Subcutaneous abdominal adipose tissue (tissue), 5 donors: Measurements from ENCODE around the gene LTBP2.

Experiments
- H3K27ac ChIP-seq: one replicate; pipeline ENCODE4 v1.7.0; 2013; ENCODE audit warnings: low read depth, mild to moderate bottlenecking, inconsistent platforms, low read length, moderate library complexity
- H3K27me3 ChIP-seq, 5 donors: one replicate each; pipeline ENCODE4 v1.7.0; 2013; ENCODE audit warnings: low read length in 5 of 5, inconsistent platforms in 1 of 5; ENCODE audit not compliant: control insufficient read depth in 5 of 5, insufficient read depth in 4 of 5
- H3K36me3 ChIP-seq, 5 donors: one replicate each; pipeline ENCODE4 v1.7.0; 2013; ENCODE audit warnings: low read length in 5 of 5; ENCODE audit not compliant: control insufficient read depth in 5 of 5, insufficient read depth in 5 of 5
- H3K4me1 ChIP-seq, 5 donors: one replicate each; pipeline ENCODE4 v1.7.0; 2013; ENCODE audit warnings: low read length in 5 of 5, mild to moderate bottlenecking in 3 of 5, moderate library complexity in 1 of 5; ENCODE audit not compliant: control insufficient read depth in 5 of 5, insufficient read depth in 5 of 5
- H3K4me3 ChIP-seq, 5 donors: one replicate each; pipeline ENCODE4 v1.7.0; 2013; ENCODE audit warnings: low read length in 5 of 5, low read depth in 1 of 5
- H3K9ac ChIP-seq, 5 donors: one replicate each; pipeline ENCODE4 v1.7.0; 2013; ENCODE audit warnings: low read length in 5 of 5, mild to moderate bottlenecking in 4 of 5, moderate library complexity in 3 of 5
- H3K9me3 ChIP-seq, 5 donors: one replicate each; pipeline ENCODE4 v1.7.0; 2013; ENCODE audit warnings: low read length in 5 of 5; ENCODE audit not compliant: control insufficient read depth in 5 of 5
- donor health status: healthy.
- donor health status: healthy.
- donor health status: healthy.
- donor health status: healthy.
- donor health status: healthy.

The LTBP2 gene

DNA sequence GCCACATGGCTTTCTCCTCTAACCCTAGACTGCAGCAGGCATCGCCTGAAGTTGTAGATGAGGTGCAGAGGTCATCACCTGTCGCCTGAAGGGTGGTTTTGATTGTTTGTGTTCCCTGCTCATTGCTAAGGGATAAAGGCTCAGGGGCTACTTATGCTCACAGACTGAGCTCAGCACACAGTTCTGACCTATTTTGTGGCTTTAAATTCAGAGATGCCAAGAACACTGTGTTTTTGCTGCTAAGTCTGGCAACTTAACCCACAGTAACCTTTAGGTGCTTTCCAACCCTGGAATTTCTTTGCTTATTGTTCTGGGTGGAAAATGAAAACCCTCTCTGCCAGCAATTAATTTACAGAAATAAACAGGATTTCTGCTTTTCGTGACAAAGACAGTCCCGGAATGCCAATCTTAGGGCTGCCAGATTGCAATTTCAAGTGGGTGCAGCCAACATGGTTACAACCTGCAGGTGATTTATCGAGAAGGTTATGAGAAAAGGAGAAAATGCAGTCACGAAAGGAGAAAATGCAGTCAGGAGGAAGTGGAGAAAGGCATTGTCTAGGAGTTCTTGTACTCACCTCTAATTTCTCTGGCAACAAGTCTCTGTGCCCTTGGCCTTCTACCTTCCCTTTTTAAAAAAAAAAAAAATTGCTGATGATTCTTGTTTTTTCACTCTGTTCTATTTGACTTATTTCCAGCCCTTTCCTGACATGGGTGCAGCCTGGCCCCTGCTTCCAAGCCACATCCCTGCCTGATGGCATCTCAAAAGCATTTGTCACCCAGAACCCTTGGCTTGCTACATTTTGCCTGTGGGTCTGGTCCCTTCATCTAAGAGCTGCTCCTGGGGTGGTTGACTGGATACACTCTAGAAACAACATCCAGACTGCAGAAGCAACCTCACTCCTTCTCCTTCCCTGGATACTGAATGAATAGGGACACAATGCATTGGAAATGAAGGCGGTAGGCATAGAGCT, 142.2 kb downstream of the LTBP2 start:
- H3K4me3 ChIP-seq, result no peak overlapping the region
- H3K36me3 ChIP-seq, result peaks cover 0 to 50% (median 22%) of the 10 kb centered on the region in 5 donors
- H3K4me1 ChIP-seq, result peaks cover 0 to 25% (median 4%) of the 10 kb centered on the region in 5 donors
- H3K9ac ChIP-seq, result no peak overlapping the region
- H3K27me3 ChIP-seq, result no peaks in the 10 kb centered on the region
- H3K9me3 ChIP-seq, result no peaks in the 10 kb centered on the region
- no peak overlapping the region for H3K27ac ChIP-seq

GRCh38 chr14:74468513-74468912, 143.5 kb downstream of the LTBP2 start:
- Histone ChIP-seq H3K27ac (no peak overlapping the region), H3K9me3 (no peaks in the 10 kb centered on the region), H3K4me3 (no peak overlapping the region), H3K4me1 (peaks cover 0 to 25% (median 4%) of the 10 kb centered on the region in 5 donors), H3K36me3 (peaks cover 0 to 37% (median 12%) of the 10 kb centered on the region in 5 donors), H3K27me3 (no peaks in the 10 kb centered on the region), H3K9ac (no peak overlapping the region)

GRCh38 chr14:74465335-74465734, 146.7 kb downstream of the LTBP2 start:
- no peak overlapping the region for H3K4me3 ChIP-seq
- no peaks in the 10 kb centered on the region for H3K9me3 ChIP-seq
- no peak overlapping the region for H3K9ac ChIP-seq
- H3K27ac ChIP-seq, result no peak overlapping the region
- H3K36me3 ChIP-seq, result peaks cover 0 to 19% (median 2%) of the 10 kb centered on the region in 5 donors
- H3K27me3 ChIP-seq, result no peaks in the 10 kb centered on the region
- H3K4me1 ChIP-seq, result peaks cover 0 to 26% (median 4%) of the 10 kb centered on the region in 5 donors

DNA sequence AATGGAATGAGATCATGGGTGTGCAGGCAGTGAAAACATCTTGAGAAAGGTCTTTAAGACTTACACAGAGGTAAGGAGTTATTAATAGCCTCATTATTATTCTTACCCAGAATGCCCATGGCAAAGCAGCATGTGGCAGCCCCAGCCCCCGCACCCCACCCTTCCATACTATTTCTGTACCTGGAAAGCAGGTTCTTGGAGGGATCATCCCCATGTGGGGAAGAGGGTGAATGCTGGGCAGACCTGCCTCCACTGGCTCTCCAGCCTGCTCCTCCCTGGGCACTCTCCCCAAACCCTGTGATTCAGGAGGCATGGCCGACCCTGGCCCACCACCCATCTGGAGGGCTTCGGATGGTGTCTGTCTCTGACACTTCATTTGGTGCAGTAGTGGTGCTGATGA, 147.3 kb downstream of the LTBP2 start:
- no peaks in the 10 kb centered on the region for H3K27me3 ChIP-seq
- no peak overlapping the region for H3K27ac ChIP-seq
- no peaks in the 10 kb centered on the region for H3K9me3 ChIP-seq
- peaks cover 0 to 14% (median 2%) of the 10 kb centered on the region in 5 donors for H3K36me3 ChIP-seq
- peaks cover 0 to 26% (median 2%) of the 10 kb centered on the region in 5 donors for H3K4me1 ChIP-seq
- H3K9ac ChIP-seq, result no peak overlapping the region
- no peak overlapping the region for H3K4me3 ChIP-seq

DNA sequence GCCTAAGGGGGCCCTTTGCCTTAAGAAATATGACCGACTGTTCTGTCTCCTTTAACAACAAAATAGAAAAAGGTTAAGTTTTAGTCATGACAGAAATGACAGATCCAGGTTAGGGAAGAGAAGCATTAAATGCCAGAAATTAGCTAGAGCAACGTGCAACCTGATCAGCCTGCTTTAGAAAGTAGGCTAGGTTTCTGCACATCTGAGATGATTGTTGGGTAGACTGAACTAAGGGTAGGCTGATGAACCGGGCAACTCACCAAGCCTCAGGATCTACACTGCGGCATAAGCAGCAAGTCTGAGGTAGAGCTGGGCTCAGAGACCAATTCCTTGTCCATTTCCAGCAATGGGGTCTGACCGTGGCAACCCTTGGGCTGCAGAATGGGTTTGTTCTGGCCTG, 148.3 kb downstream of the LTBP2 start:
- no peak overlapping the region for H3K27ac ChIP-seq
- H3K36me3 ChIP-seq, result peaks cover 0 to 7% (median 0%) of the 10 kb centered on the region in 5 donors
- no peaks in the 10 kb centered on the region for H3K9me3 ChIP-seq
- no peak overlapping the region for H3K4me3 ChIP-seq
- no peaks in the 10 kb centered on the region for H3K27me3 ChIP-seq
- H3K9ac ChIP-seq, result no peak overlapping the region
- H3K4me1 ChIP-seq, result peaks cover 0 to 20% (median 0%) of the 10 kb centered on the region in 5 donors

- H3K36me3 ChIP-seq, result peaks cover 0 to 4% (median 0%) of the 10 kb centered on the region in 5 donors
- H3K9ac ChIP-seq, result no peak overlapping the region
- no peaks in the 10 kb centered on the region for H3K9me3 ChIP-seq
- no peak overlapping the region for H3K27ac ChIP-seq
- peaks cover 0 to 17% (median 0%) of the 10 kb centered on the region in 5 donors for H3K4me1 ChIP-seq
- H3K27me3 ChIP-seq, result no peaks in the 10 kb centered on the region
- no peak overlapping the region for H3K4me3 ChIP-seq
Observed at GRCh38 chr14:74462993-74463392, 149.0 kb downstream of the LTBP2 start.

DNA sequence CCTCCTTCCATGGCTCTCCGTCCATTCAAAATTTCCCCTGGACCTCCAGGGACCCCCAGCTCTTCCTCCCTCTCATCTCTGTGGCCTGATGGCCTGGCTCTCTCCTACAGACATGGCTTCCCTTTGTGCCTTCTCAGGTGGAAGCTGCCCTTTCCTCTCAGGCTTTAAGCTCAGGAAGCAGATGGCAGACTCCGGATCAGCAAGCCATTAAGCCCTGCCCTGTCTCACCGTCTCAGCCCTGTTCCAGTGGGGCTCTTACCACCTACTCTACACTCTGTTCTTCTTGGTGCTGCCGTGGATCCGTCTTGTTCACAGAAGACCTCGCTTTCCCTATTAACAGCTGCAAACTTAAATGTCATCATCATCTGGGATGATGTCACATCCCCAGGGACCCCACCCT, 152.1 kb downstream of the LTBP2 start:
- no peak overlapping the region for H3K9ac ChIP-seq
- no peaks in the 10 kb centered on the region for H3K36me3 ChIP-seq
- no peaks in the 10 kb centered on the region for H3K9me3 ChIP-seq
- H3K4me1 ChIP-seq, result peaks cover 0 to 17% (median 0%) of the 10 kb centered on the region in 5 donors
- H3K4me3 ChIP-seq, result no peak overlapping the region
- H3K27ac ChIP-seq, result no peak overlapping the region
- H3K27me3 ChIP-seq, result no peaks in the 10 kb centered on the region

DNA sequence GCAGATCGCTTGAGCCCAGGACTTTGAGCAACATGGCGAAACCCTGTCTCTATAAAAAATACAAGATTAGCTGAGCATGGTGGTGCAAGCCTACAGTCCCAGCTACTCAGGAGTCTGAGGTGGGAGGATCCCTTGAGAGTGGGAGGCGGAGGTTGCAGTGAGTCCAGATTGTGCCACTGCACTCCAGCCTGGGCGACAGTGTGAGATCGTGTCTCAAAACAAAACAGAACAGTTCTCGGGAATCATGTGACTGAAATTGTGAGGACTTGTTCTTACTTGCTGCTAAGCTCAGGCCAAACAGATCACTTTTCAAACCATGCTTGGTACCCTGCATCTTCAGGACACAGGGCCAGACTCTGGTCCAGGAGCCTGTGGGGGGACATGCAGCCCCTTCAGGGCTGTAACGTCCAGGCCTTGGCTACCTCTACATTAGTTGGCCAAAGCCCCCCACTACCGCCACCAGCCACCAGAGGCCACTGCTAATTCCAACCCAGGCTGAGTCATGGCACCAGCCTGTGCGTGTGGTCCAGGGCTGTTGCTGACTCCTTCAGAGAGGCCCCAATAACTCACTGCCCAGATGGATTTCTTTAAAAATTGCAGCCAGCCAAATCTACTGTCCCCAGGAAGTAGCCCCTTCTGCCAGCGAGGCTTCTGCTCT, 152.6 kb downstream of the LTBP2 start:
- no peak overlapping the region for H3K27ac ChIP-seq
- no peaks in the 10 kb centered on the region for H3K9me3 ChIP-seq
- no peak overlapping the region for H3K4me3 ChIP-seq
- H3K9ac ChIP-seq, result no peak overlapping the region
- peaks cover 0 to 17% (median 0%) of the 10 kb centered on the region in 5 donors for H3K4me1 ChIP-seq
- H3K36me3 ChIP-seq, result no peaks in the 10 kb centered on the region
- H3K27me3 ChIP-seq, result no peaks in the 10 kb centered on the region

- Histone ChIP-seq H3K27ac (no peak overlapping the region), H3K36me3 (no peaks in the 10 kb centered on the region), H3K4me1 (peaks cover 0 to 17% (median 0%) of the 10 kb centered on the region in 5 donors), H3K4me3 (no peak overlapping the region), H3K27me3 (no peaks in the 10 kb centered on the region), H3K9ac (no peak overlapping the region), H3K9me3 (no peaks in the 10 kb centered on the region)
Observed at GRCh38 chr14:74457565-74457895, 154.5 kb downstream of the LTBP2 start.
